Neural cell (in vitro differentiated cells): ENCODE measurements around the gene TEKT2. TPM values are rescaled to one million over a fixed set of nuclear protein-coding genes. Genes with fewer than 3 reads are reported as not detected.

Experiments
- H2AFZ ChIP-seq: fragments of 200-600, 300-800 bp; sonication (generic), shearing (Covaris generic); 2 replicates; pipeline ENCODE4 v1.6.0; 2014; ENCODE audit warnings: low read depth, mild to moderate bottlenecking, antibody characterized with exemption, low read length, moderate library complexity
- H3F3A ChIP-seq: fragments of 200-600 bp; shearing (Covaris generic); 2 replicates; pipeline ENCODE4 v1.6.1; 2016; ENCODE audit warnings: mild to moderate bottlenecking, moderate library complexity, mixed read lengths, antibody characterized with exemption, low read length; ENCODE audit not compliant: insufficient read depth, poor library complexity, severe bottlenecking
- H3K27ac ChIP-seq: fragments of 200-600, 300-800 bp; sonication (generic), shearing (Covaris generic); 2 replicates; pipeline ENCODE4 v1.5.1; 2014; ENCODE audit warnings: mild to moderate bottlenecking, low read length, moderate library complexity
- H3K27me3 ChIP-seq: fragments of 300-800, 200-600 bp; sonication (generic), shearing (Covaris generic); 2 replicates; pipeline ENCODE4 v1.6.0; 2014; ENCODE audit warnings: mild to moderate bottlenecking, low read depth, low read length, moderate library complexity; ENCODE audit not compliant: insufficient read depth
- H3K36me3 ChIP-seq: fragments of 300-800, 200-600 bp; sonication (generic), shearing (Covaris generic); 2 replicates; pipeline ENCODE4 v1.5.1; 2014; ENCODE audit warnings: mild to moderate bottlenecking, antibody characterized with exemption, low read length, moderate library complexity; ENCODE audit not compliant: insufficient read depth
- H3K4me2 ChIP-seq: fragments of 300-800, 200-600 bp; sonication (generic), shearing (Covaris generic); 2 replicates; pipeline ENCODE4 v1.6.0; 2014; ENCODE audit warnings: mild to moderate bottlenecking, low read length
- H3K4me3 ChIP-seq: fragments of 300-800, 200-600 bp; sonication (generic), shearing (Covaris generic); 2 replicates; pipeline ENCODE4 v1.5.1; 2014; ENCODE audit warnings: mild to moderate bottlenecking, low read length, moderate library complexity
- H3K79me2 ChIP-seq: fragments of 200-600 bp; shearing (Covaris generic); replicated peaks from 2 replicates; pipeline ENCODE4 v1.6.0; 2014; ENCODE audit warnings: mild to moderate bottlenecking, low read length, moderate library complexity; ENCODE audit not compliant: insufficient read depth
- H3K9ac ChIP-seq: fragments of 300-800, 200-600 bp; sonication (generic), shearing (Covaris generic); 2 replicates; pipeline ENCODE4 v1.6.1; 2016; ENCODE audit warnings: mild to moderate bottlenecking, low read length, mixed read lengths
- H3K9me2 ChIP-seq: fragments of 200-600 bp; shearing (Covaris generic); 2 replicates; pipeline ENCODE4 v1.6.1; 2016; ENCODE audit warnings: mild to moderate bottlenecking, low read length, mixed read lengths; ENCODE audit not compliant: insufficient read depth
- H3K9me3 ChIP-seq: fragments of 200-600, 300-800 bp; sonication (generic), shearing (Covaris generic); 2 replicates; pipeline ENCODE4 v1.6.1; 2016; ENCODE audit warnings: mild to moderate bottlenecking, mixed run types, low read length, moderate library complexity, mixed read lengths
- H4K20me1 ChIP-seq: fragments of 200-600 bp; shearing (Covaris generic); 2 replicates; pipeline ENCODE4 v1.6.1; 2016; ENCODE audit warnings: mild to moderate bottlenecking, mixed run types; ENCODE audit not compliant: insufficient read depth
- CTCF ChIP-seq: fragments of 450-650 bp; IDR thresholded peaks from 2 replicates; pipeline ENCODE4 v1.5.1; 2014; ENCODE audit warnings: antibody characterized with exemption, mild to moderate bottlenecking, moderate library complexity; ENCODE audit not compliant: poor library complexity, severe bottlenecking
- EP300 ChIP-seq: fragments of 450-650 bp; conservative IDR thresholded peaks from 2 replicates; pipeline ENCODE4 v1.6.1; 2014; ENCODE audit warnings: antibody characterized with exemption, mild to moderate bottlenecking, moderate library complexity; ENCODE audit not compliant: poor library complexity, severe bottlenecking
- EZH2 ChIP-seq: fragments of 200-600, 300-800 bp; shearing (Covaris generic), sonication (generic); IDR thresholded peaks from 2 replicates; pipeline ENCODE4 v1.6.1; 2014; ENCODE audit warnings: antibody characterized with exemption, low read length, borderline replicate concordance, mild to moderate bottlenecking; ENCODE audit not compliant: insufficient read depth, poor library complexity, severe bottlenecking
- MXI1 ChIP-seq: fragments of 450-650 bp; conservative IDR thresholded peaks from 2 replicates; pipeline ENCODE4 v1.6.1; 2014; ENCODE audit warnings: antibody characterized with exemption, mild to moderate bottlenecking; ENCODE audit not compliant: poor library complexity, severe bottlenecking
- POLR2AphosphoS5 ChIP-seq: IDR thresholded peaks from 2 replicates; pipeline ENCODE4 v1.6.1; 2012
- RAD21 ChIP-seq: fragments of 450-650 bp; conservative IDR thresholded peaks from 2 replicates; pipeline ENCODE4 v1.6.1; 2014; ENCODE audit warnings: antibody characterized with exemption, mild to moderate bottlenecking, moderate library complexity
- REST ChIP-seq: IDR thresholded peaks from 2 replicates; pipeline ENCODE4 v1.6.1; 2012; ENCODE audit warnings: borderline replicate concordance
- SMC3 ChIP-seq: fragments of 450-650 bp; conservative IDR thresholded peaks from 2 replicates; pipeline ENCODE4 v1.6.1; 2014; ENCODE audit warnings: antibody characterized with exemption, mild to moderate bottlenecking, moderate library complexity; ENCODE audit not compliant: poor library complexity
- TAF1 ChIP-seq: IDR thresholded peaks from 2 replicates; pipeline ENCODE4 v1.6.1; 2012; ENCODE audit warnings: low read depth
- polyA plus RNA-seq: library from polyadenylated mRNA; depleted of rRNA; stranded (reverse); fragments of >200 nt; gene quantifications from 2 replicates; pipeline ENCODE4 v1.2.3, GENCODE V29; 2014

The TEKT2 gene
- polyA plus RNA-seq, 1 donor from 2014 or later: 32.1 TPM

- no peaks in the 10 kb centered on the region for H3K9me3 ChIP-seq
- H3K4me3 ChIP-seq: no peak overlapping the region
- TF ChIP-seq RAD21 (no peak), MXI1 (no peak), CTCF (no peak), EP300 (no peak), EZH2 (no peak), SMC3 (no peak), POLR2AphosphoS5 (no peak), REST (no peak), TAF1 (no peak)
- no peaks in the 10 kb centered on the region for H3K36me3 ChIP-seq
- no peak overlapping the region for H3K27ac ChIP-seq
- H3K27me3 ChIP-seq: peaks cover 45% of the 10 kb centered on the region
- H2AFZ ChIP-seq: no peak overlapping the region
- H3K9ac ChIP-seq: no peak overlapping the region
- no peak overlapping the region for H3K4me2 ChIP-seq
- no peaks in the 10 kb centered on the region for H4K20me1 ChIP-seq
- H3K9me2 ChIP-seq: no peaks in the 10 kb centered on the region
- no peaks in the 10 kb centered on the region for H3F3A ChIP-seq
- H3K79me2 ChIP-seq: no peaks in the 10 kb centered on the region
These were observed 43.1 kb downstream of the TEKT2 start for GRCh38 chr1:36126797-36127500.

DNA sequence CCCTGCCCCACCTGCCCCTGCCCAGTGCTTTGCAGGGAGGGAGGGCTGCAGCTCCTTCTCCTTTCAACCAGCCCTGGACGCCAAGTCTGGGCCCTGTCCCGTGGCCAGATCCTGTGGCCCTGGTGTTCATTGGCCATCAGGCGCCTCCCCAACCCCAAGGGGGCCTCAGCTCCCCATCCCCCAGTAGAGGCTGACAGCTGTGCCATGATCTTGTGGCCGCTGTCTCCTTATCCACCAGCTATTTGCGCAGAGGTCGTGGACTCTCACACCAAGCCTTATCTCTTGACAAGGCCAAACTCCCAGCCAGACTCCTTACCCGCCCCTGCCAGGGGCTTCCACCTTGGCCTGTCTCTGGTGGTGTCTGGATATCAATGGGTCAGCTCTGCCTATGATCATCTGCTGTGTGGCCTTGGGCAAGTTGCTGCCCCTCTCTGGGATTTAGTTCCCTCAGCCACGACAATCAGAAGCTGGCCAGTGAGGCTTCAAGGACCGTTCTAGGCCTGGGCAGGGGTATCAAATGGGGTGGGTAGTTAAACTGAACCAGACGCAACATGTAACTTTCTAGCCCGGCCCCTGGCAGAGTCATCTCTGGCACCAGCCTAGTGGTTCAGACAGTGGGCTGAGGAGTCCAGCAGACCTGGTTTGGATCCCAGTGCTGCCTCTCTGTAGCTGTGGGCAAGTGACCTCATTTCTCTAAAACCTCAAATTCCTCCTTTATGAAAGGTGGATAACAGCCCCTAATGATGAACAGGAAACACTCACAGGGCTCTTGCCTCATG, 44.4 kb downstream of the TEKT2 start:
- no peaks in the 10 kb centered on the region for H3K9me3 ChIP-seq
- no peak overlapping the region for H2AFZ ChIP-seq
- H3K27ac ChIP-seq: no peak overlapping the region

More for the DNA sequence above, 44.4 kb downstream of the TEKT2 start:
- no peak overlapping the region for H3K9ac ChIP-seq
- peaks cover 34% of the 10 kb centered on the region for H3K27me3 ChIP-seq
- no peaks in the 10 kb centered on the region for H3F3A ChIP-seq
- no peaks in the 10 kb centered on the region for H4K20me1 ChIP-seq
- no peaks in the 10 kb centered on the region for H3K36me3 ChIP-seq
- no peak overlapping the region for H3K4me3 ChIP-seq
- H3K4me2 ChIP-seq: no peak overlapping the region
- TF ChIP-seq EP300: no peak
- no peak for TF ChIP-seq CTCF
- no peak for TF ChIP-seq POLR2AphosphoS5
- no peak for TF ChIP-seq MXI1
- no peak for TF ChIP-seq TAF1
- no peak for TF ChIP-seq REST
- no peak for TF ChIP-seq SMC3
- no peak for TF ChIP-seq RAD21
- no peak for TF ChIP-seq EZH2
- no peaks in the 10 kb centered on the region for H3K79me2 ChIP-seq
- H3K9me2 ChIP-seq: no peaks in the 10 kb centered on the region
